Neural crest cell (in vitro differentiated cells): ENCODE results near the gene RHD. TPM values are rescaled to one million over a fixed set of nuclear protein-coding genes. Genes with fewer than 3 reads are reported as not detected.

Source experiments
- DNase-seq: peaks from one replicate; pipeline ENCODE4 v3.0.0; 2021; ENCODE audit warnings: low read depth, mixed read lengths, low spot score
- H3K27ac Mint-ChIP-seq: one replicate; pipeline ENCODE4 v1.8.0; 2021; ENCODE audit warnings: mild to moderate bottlenecking, mixed read lengths; ENCODE audit not compliant: unreplicated experiment
- H3K27me3 Mint-ChIP-seq: 2 replicates; pipeline ENCODE4 v1.8.0; 2021; ENCODE audit warnings: low read depth, mild to moderate bottlenecking, mixed read lengths
- H3K36me3 Mint-ChIP-seq: 2 replicates; pipeline ENCODE4 v1.8.0; 2021; ENCODE audit warnings: low read depth, mild to moderate bottlenecking, mixed read lengths
- H3K4me1 Mint-ChIP-seq: 2 replicates; pipeline ENCODE4 v1.8.0; 2021; ENCODE audit warnings: mixed read lengths
- H3K4me3 Mint-ChIP-seq: one replicate; pipeline ENCODE4 v1.8.0; 2021; ENCODE audit warnings: mild to moderate bottlenecking, mixed read lengths
- H3K9me3 Mint-ChIP-seq: 2 replicates; pipeline ENCODE4 v1.8.0; 2021; ENCODE audit warnings: mixed read lengths
- CTCF ChIP-seq: fragments of 200-600 bp; sonication (generic); conservative IDR thresholded peaks from 2 replicates; pipeline ENCODE4 v1.5.0; 2021; ENCODE audit warnings: antibody characterized with exemption, mild to moderate bottlenecking
- total RNA-seq: library from RNA; stranded (reverse); gene quantifications from 2 replicates; pipeline ENCODE4 v1.2.1, GENCODE V29; 2021

The RHD gene
- total RNA-seq, 1 donor from 2014 or later: 0.07 TPM

- no peak for DNase-seq
- H3K27ac Mint-ChIP-seq: no peak overlapping the region
- no peaks in the 10 kb centered on the region for H3K27me3 Mint-ChIP-seq
- peak overlapping the region; percentile 57 for H3K4me3 Mint-ChIP-seq
- H3K4me1 Mint-ChIP-seq: peaks cover 20% of the 10 kb centered on the region
- no peak for TF ChIP-seq CTCF
- H3K36me3 Mint-ChIP-seq: no peaks in the 10 kb centered on the region
- H3K9me3 Mint-ChIP-seq: no peaks in the 10 kb centered on the region
Measured at GRCh38 chr1:25238046-25238445, 34.3 kb upstream of the RHD start.

GRCh38 chr1:25239681-25240541, 32.4 kb upstream of the RHD start:
- H3K9me3 Mint-ChIP-seq: no peaks in the 10 kb centered on the region
- H3K36me3 Mint-ChIP-seq: peaks cover 5% of the 10 kb centered on the region
- H3K27me3 Mint-ChIP-seq: no peaks in the 10 kb centered on the region
- H3K4me3 Mint-ChIP-seq: peak overlapping the region; percentile 95
- peaks cover 20% of the 10 kb centered on the region for H3K4me1 Mint-ChIP-seq
- TF ChIP-seq CTCF: peak; percentile 75
- H3K27ac Mint-ChIP-seq: peak overlapping the region; percentile 94
- peak; percentile 74 for DNase-seq

GRCh38 chr1:25243907-25244306, 28.4 kb upstream of the RHD start:
- no peak overlapping the region for H3K27ac Mint-ChIP-seq
- peaks cover 53% of the 10 kb centered on the region for H3K4me1 Mint-ChIP-seq
- H3K27me3 Mint-ChIP-seq: peaks cover 3% of the 10 kb centered on the region
- H3K36me3 Mint-ChIP-seq: peaks cover 13% of the 10 kb centered on the region
- DNase-seq: no peak
- no peaks in the 10 kb centered on the region for H3K9me3 Mint-ChIP-seq
- peak overlapping the region; percentile 68 for H3K4me3 Mint-ChIP-seq
- no peak for TF ChIP-seq CTCF

GRCh38 chr1:25245393-25245792, 26.9 kb upstream of the RHD start:
- Mint-ChIP-seq H3K4me3 (peak overlapping the region; percentile 99), H3K4me1 (peaks cover 40% of the 10 kb centered on the region), H3K27me3 (peaks cover 3% of the 10 kb centered on the region), H3K27ac (no peak overlapping the region), H3K36me3 (peaks cover 13% of the 10 kb centered on the region), H3K9me3 (no peaks in the 10 kb centered on the region)
- no peak for DNase-seq
- no peak for TF ChIP-seq CTCF

GRCh38 chr1:25245809-25246599, 26.3 kb upstream of the RHD start:
- Mint-ChIP-seq H3K27me3 (peaks cover 3% of the 10 kb centered on the region), H3K36me3 (peaks cover 13% of the 10 kb centered on the region), H3K27ac (peak overlapping the region; percentile 96), H3K9me3 (no peaks in the 10 kb centered on the region), H3K4me1 (peaks cover 37% of the 10 kb centered on the region), H3K4me3 (peak overlapping the region; percentile 99)
- no peak for DNase-seq
- no peak for TF ChIP-seq CTCF
